ENCODE data around the gene ESR2.

- TF ChIP-seq POLR2A (IDR thresholded peaks at IDR 0.05; ENCODE audit: low read length) (no peak), GATA1 (IDR thresholded peaks at IDR 0.05; ENCODE audit: low read depth, low read length) (no peak)
Observed at GRCh38 chr14:64326502-64326901, 32.3 kb upstream of the ESR2 start.

All from erythroblast (primary cell).